EH (cell line): ENCODE measurements around the gene HOXC13.
A peak's percentile ranks its signal among the peaks of the same experiment; 100 is the strongest.

Source experiments
- DNase-seq: peaks from one replicate; pipeline ENCODE4 v3.0.0-alpha.2; 2015; ENCODE audit warnings: low read depth

The HOXC13 gene

GRCh38 chr12:53982648-53983567 is 44.3 kb downstream of the HOXC13 start:
- DNase-seq: no peak

- DNase-seq: peak; percentile 36
Observed at GRCh38 chr12:53983568-53983949, 44.9 kb downstream of the HOXC13 start.

GRCh38 chr12:53983950-53984572 is 45.4 kb downstream of the HOXC13 start:
- peak; percentile 49 for DNase-seq

- peak; percentile 95 for DNase-seq
Observed at GRCh38 chr12:53984901-53985691, 46.5 kb downstream of the HOXC13 start, which contains the start of gene HOXC10. TSS of gene HOXC10 (plus strand) at chr12:53985146. CDS start at chr12:53985260, 114 bp downstream.

- no peak for DNase-seq
Observed at GRCh38 chr12:53985692-53985993, 47.0 kb downstream of the HOXC13 start.

GRCh38 chr12:53985994-53986685 is 47.5 kb downstream of the HOXC13 start:
- peak; percentile 50 for DNase-seq

- no peak for DNase-seq
Observed at GRCh38 chr12:53986686-53987483, 48.3 kb downstream of the HOXC13 start.

- no peak for DNase-seq
Observed at GRCh38 chr12:53987787-53988230, 49.2 kb downstream of the HOXC13 start.

- no peak for DNase-seq
Observed at GRCh38 chr12:53988541-53989226, 50.1 kb downstream of the HOXC13 start.

- DNase-seq: peak; percentile 70
Observed at GRCh38 chr12:53989227-53990113, 50.8 kb downstream of the HOXC13 start.

- DNase-seq: no peak
Observed at GRCh38 chr12:53990311-53991076, 51.9 kb downstream of the HOXC13 start.

GRCh38 chr12:53991077-53991460 is 52.4 kb downstream of the HOXC13 start:
- DNase-seq: no peak

GRCh38 chr12:53992377-53992889 is 53.8 kb downstream of the HOXC13 start:
- no peak for DNase-seq

GRCh38 chr12:53993162-53994008 is 54.8 kb downstream of the HOXC13 start:
- DNase-seq: no peak

- DNase-seq: no peak
Observed at GRCh38 chr12:53994009-53994263, 55.3 kb downstream of the HOXC13 start.

GRCh38 chr12:53994264-53995001 is 55.8 kb downstream of the HOXC13 start:
- no peak for DNase-seq

GRCh38 chr12:53995002-53995377 is 56.4 kb downstream of the HOXC13 start:
- no peak for DNase-seq
